Activated naive CD4-positive, alpha-beta T cell treated with anti-CD3 and anti-CD28 coated beads, Interleukin-2, amount 50 U/mL, for 24 hours (primary cell): ENCODE measurements around the gene COPZ1.
A peak's percentile ranks its signal among the peaks of the same experiment; 100 is the strongest.

ENCODE experiments used
- H3K27ac Mint-ChIP-seq: one replicate; pipeline ENCODE4 v1.8.0; 2021; ENCODE audit warnings: mild to moderate bottlenecking, mixed read lengths
- H3K27me3 Mint-ChIP-seq: one replicate; pipeline ENCODE4 v1.8.0; 2021; ENCODE audit warnings: mixed read lengths
- H3K36me3 Mint-ChIP-seq: one replicate; pipeline ENCODE4 v1.8.0; 2021; ENCODE audit warnings: mixed read lengths
- H3K4me1 Mint-ChIP-seq: one replicate; pipeline ENCODE4 v1.8.0; 2021; ENCODE audit warnings: mixed read lengths
- H3K4me3 Mint-ChIP-seq: one replicate; pipeline ENCODE4 v1.8.0; 2021; ENCODE audit warnings: mild to moderate bottlenecking, mixed read lengths
- H3K9me3 Mint-ChIP-seq: one replicate; pipeline ENCODE4 v1.8.0; 2021; ENCODE audit warnings: mixed read lengths

Gene COPZ1

GRCh38 chr12:54287261-54288157 lies 37.4 kb upstream of the COPZ1 start:
- Mint-ChIP-seq H3K4me1 (peaks cover 41% of the 10 kb centered on the region), H3K9me3 (no peaks in the 10 kb centered on the region), H3K36me3 (peaks cover 22% of the 10 kb centered on the region), H3K27me3 (no peaks in the 10 kb centered on the region), H3K4me3 (peak overlapping the region; percentile 40), H3K27ac (peak overlapping the region; percentile 77)

- Mint-ChIP-seq H3K27me3 (no peaks in the 10 kb centered on the region), H3K27ac (no peak overlapping the region), H3K4me1 (peaks cover 1% of the 10 kb centered on the region), H3K36me3 (peaks cover under 1% of the 10 kb centered on the region), H3K4me3 (no peak overlapping the region), H3K9me3 (no peaks in the 10 kb centered on the region)
Measured at GRCh38 chr12:54292083-54292930, 32.6 kb upstream of the COPZ1 start.

GRCh38 chr12:54292931-54293241 lies 32.0 kb upstream of the COPZ1 start:
- no peak overlapping the region for H3K4me3 Mint-ChIP-seq
- peaks cover 3% of the 10 kb centered on the region for H3K4me1 Mint-ChIP-seq
- no peak overlapping the region for H3K27ac Mint-ChIP-seq

GRCh38 chr12:54294152-54294952 lies 30.6 kb upstream of the COPZ1 start:
- Mint-ChIP-seq H3K36me3 (no peaks in the 10 kb centered on the region), H3K27ac (no peak overlapping the region), H3K4me3 (no peak overlapping the region), H3K27me3 (peaks cover 4% of the 10 kb centered on the region), H3K4me1 (peaks cover 5% of the 10 kb centered on the region), H3K9me3 (no peaks in the 10 kb centered on the region)

More at GRCh38 chr12:54292931-54293241, 32.0 kb upstream of the COPZ1 start:
- no peaks in the 10 kb centered on the region for H3K9me3 Mint-ChIP-seq
- H3K36me3 Mint-ChIP-seq, result no peaks in the 10 kb centered on the region
- H3K27me3 Mint-ChIP-seq, result no peaks in the 10 kb centered on the region

- Mint-ChIP-seq H3K27me3 (peaks cover 5% of the 10 kb centered on the region), H3K4me3 (no peak overlapping the region), H3K36me3 (no peaks in the 10 kb centered on the region), H3K4me1 (peaks cover 5% of the 10 kb centered on the region), H3K9me3 (no peaks in the 10 kb centered on the region), H3K27ac (no peak overlapping the region)
Measured at GRCh38 chr12:54294953-54295566, 29.9 kb upstream of the COPZ1 start.

GRCh38 chr12:54296393-54297099 lies 28.4 kb upstream of the COPZ1 start:
- Mint-ChIP-seq H3K4me1 (peaks cover 16% of the 10 kb centered on the region), H3K27me3 (peaks cover 12% of the 10 kb centered on the region), H3K27ac (no peak overlapping the region), H3K9me3 (no peaks in the 10 kb centered on the region), H3K36me3 (no peaks in the 10 kb centered on the region), H3K4me3 (no peak overlapping the region)

- Mint-ChIP-seq H3K4me1 (peaks cover 16% of the 10 kb centered on the region), H3K27me3 (peaks cover 24% of the 10 kb centered on the region), H3K4me3 (no peak overlapping the region), H3K27ac (no peak overlapping the region), H3K36me3 (no peaks in the 10 kb centered on the region), H3K9me3 (no peaks in the 10 kb centered on the region)
Measured at GRCh38 chr12:54298904-54299303, 26.0 kb upstream of the COPZ1 start.

- peaks cover 27% of the 10 kb centered on the region for H3K27me3 Mint-ChIP-seq
- H3K4me1 Mint-ChIP-seq, result peaks cover 16% of the 10 kb centered on the region
- H3K9me3 Mint-ChIP-seq, result no peaks in the 10 kb centered on the region
- no peaks in the 10 kb centered on the region for H3K36me3 Mint-ChIP-seq
- H3K4me3 Mint-ChIP-seq, result no peak overlapping the region
- no peak overlapping the region for H3K27ac Mint-ChIP-seq
Measured at GRCh38 chr12:54299515-54300224, 25.3 kb upstream of the COPZ1 start.

GRCh38 chr12:54300225-54300731 lies 24.7 kb upstream of the COPZ1 start:
- Mint-ChIP-seq H3K36me3 (no peaks in the 10 kb centered on the region), H3K4me1 (peaks cover 16% of the 10 kb centered on the region), H3K4me3 (no peak overlapping the region), H3K9me3 (no peaks in the 10 kb centered on the region), H3K27ac (no peak overlapping the region), H3K27me3 (peaks cover 28% of the 10 kb centered on the region)

GRCh38 chr12:54300732-54301427 lies 24.1 kb upstream of the COPZ1 start, which contains the start of gene NFE2:
NFE2 (minus strand) TSS chr12:54301015; CDS start chr12:54295248, 5,767 bp downstream.
- Mint-ChIP-seq H3K27me3 (peaks cover 28% of the 10 kb centered on the region), H3K4me1 (peaks cover 16% of the 10 kb centered on the region), H3K9me3 (no peaks in the 10 kb centered on the region), H3K36me3 (no peaks in the 10 kb centered on the region), H3K27ac (no peak within 1 kb of the TSS), H3K4me3 (no peak within 1 kb of the TSS)

GRCh38 chr12:54301428-54302048 lies 23.4 kb upstream of the COPZ1 start:
- Mint-ChIP-seq H3K36me3 (no peaks in the 10 kb centered on the region), H3K27ac (no peak overlapping the region), H3K4me3 (no peak overlapping the region), H3K9me3 (no peaks in the 10 kb centered on the region), H3K4me1 (peaks cover 16% of the 10 kb centered on the region), H3K27me3 (peaks cover 28% of the 10 kb centered on the region)

- Mint-ChIP-seq H3K9me3 (no peaks in the 10 kb centered on the region), H3K27ac (no peak overlapping the region), H3K36me3 (no peaks in the 10 kb centered on the region), H3K4me1 (peaks cover 11% of the 10 kb centered on the region), H3K4me3 (no peak overlapping the region), H3K27me3 (peaks cover 29% of the 10 kb centered on the region)
Measured at GRCh38 chr12:54303640-54304039, 21.3 kb upstream of the COPZ1 start.

GRCh38 chr12:54304187-54304810 lies 20.6 kb upstream of the COPZ1 start:
- Mint-ChIP-seq H3K4me1 (peaks cover 11% of the 10 kb centered on the region), H3K4me3 (no peak overlapping the region), H3K27ac (no peak overlapping the region), H3K36me3 (no peaks in the 10 kb centered on the region), H3K9me3 (no peaks in the 10 kb centered on the region), H3K27me3 (peaks cover 26% of the 10 kb centered on the region)
